Common myeloid progenitor, CD34-positive (primary cell): ENCODE results near the gene LTBP1.
A peak's percentile ranks its signal among the peaks of the same experiment; 100 is the strongest.

Experiments used
- CTCF ChIA-PET: fragments of 350-600 bp; sonication (Branson Sonifier 250); formaldehyde crosslinking; loops from one replicate; lab custom pipeline; 2021; ENCODE audit warnings: antibody characterized with exemption; lab: Charles Lee
- POLR2A ChIA-PET: fragments of 350-600 bp; sonication (Branson Sonifier 250); formaldehyde crosslinking; loops from one replicate; lab custom pipeline; 2021; ENCODE audit warnings: antibody characterized with exemption; lab: Charles Lee
- DNase-seq, 3 donors: peaks; one replicate each; pipeline versions ENCODE4 v3.0.0 to v3.0.0-alpha.2; 2013
- H3K27ac ChIP-seq, 2 experiments: 1 replicate in 1 of 2; 2 replicates in 1 of 2; pipeline ENCODE4 v1.7.0; 2013; ENCODE audit warnings: inconsistent platforms in 2 of 2, low read length in 2 of 2, mild to moderate bottlenecking in 2 of 2, low read depth in 1 of 2, moderate library complexity in 1 of 2; ENCODE audit not compliant: severe bottlenecking in 2 of 2, insufficient read depth in 1 of 2, poor library complexity in 1 of 2
- H3K27me3 ChIP-seq, 5 experiments: replicated peaks in 2 of 5; 1 replicate in 3 of 5; 2 replicates in 2 of 5; pipeline versions ENCODE4 v1.6.1 to v1.7.0; 2013; ENCODE audit warnings: low read length in 4 of 5, mild to moderate bottlenecking in 2 of 5, moderate library complexity in 2 of 5, inconsistent platforms in 1 of 5; ENCODE audit not compliant: insufficient read depth in 5 of 5, control insufficient read depth in 4 of 5
- H3K36me3 ChIP-seq, 4 experiments: 1 replicate in 2 of 4; 2 replicates in 2 of 4; pipeline versions ENCODE4 v1.6.1 to v1.7.0; 2013; ENCODE audit warnings: low read length in 3 of 4, control low read depth in 1 of 4, mild to moderate bottlenecking in 1 of 4; ENCODE audit not compliant: control insufficient read depth in 4 of 4, insufficient read depth in 4 of 4
- H3K4me1 ChIP-seq, 4 experiments: 1 replicate in 3 of 4; 2 replicates in 1 of 4; pipeline versions ENCODE4 v1.6.1 to v1.7.1; 2013; ENCODE audit warnings: low read length in 3 of 4, mild to moderate bottlenecking in 3 of 4, control low read depth in 1 of 4, inconsistent platforms in 1 of 4, moderate library complexity in 1 of 4; ENCODE audit not compliant: control insufficient read depth in 4 of 4, insufficient read depth in 4 of 4; ENCODE audit errors: control extremely low read depth in 1 of 4
- H3K4me3 ChIP-seq, 7 experiments: 1 replicate in 4 of 7; 2 replicates in 3 of 7; pipeline versions ENCODE4 v1.5.1 to v1.7.0; 2013; ENCODE audit warnings: mild to moderate bottlenecking in 7 of 7, low read length in 6 of 7, moderate library complexity in 6 of 7, inconsistent platforms in 2 of 7, low read depth in 2 of 7, control low read depth in 1 of 7; ENCODE audit not compliant: insufficient read depth in 4 of 7, control insufficient read depth in 1 of 7; ENCODE audit errors: extremely low read depth in 1 of 7
- H3K9me3 ChIP-seq, 5 experiments: 1 replicate in 4 of 5; 2 replicates in 1 of 5; pipeline versions ENCODE4 v1.6.1 to v1.7.1; 2013; ENCODE audit warnings: low read length in 4 of 5, mild to moderate bottlenecking in 2 of 5, inconsistent platforms in 1 of 5, low read depth in 1 of 5, moderate library complexity in 1 of 5; ENCODE audit not compliant: control insufficient read depth in 4 of 5, insufficient read depth in 2 of 5; ENCODE audit errors: control extremely low read depth in 1 of 5
- WGBS: methylation state at CpG from one replicate; pipeline ENCODE4 v1.1.5; 2013; ENCODE audit not compliant: insufficient coverage; 5-methylcytosine and 5-hydroxymethylcytosine counted together

Gene LTBP1

DNA sequence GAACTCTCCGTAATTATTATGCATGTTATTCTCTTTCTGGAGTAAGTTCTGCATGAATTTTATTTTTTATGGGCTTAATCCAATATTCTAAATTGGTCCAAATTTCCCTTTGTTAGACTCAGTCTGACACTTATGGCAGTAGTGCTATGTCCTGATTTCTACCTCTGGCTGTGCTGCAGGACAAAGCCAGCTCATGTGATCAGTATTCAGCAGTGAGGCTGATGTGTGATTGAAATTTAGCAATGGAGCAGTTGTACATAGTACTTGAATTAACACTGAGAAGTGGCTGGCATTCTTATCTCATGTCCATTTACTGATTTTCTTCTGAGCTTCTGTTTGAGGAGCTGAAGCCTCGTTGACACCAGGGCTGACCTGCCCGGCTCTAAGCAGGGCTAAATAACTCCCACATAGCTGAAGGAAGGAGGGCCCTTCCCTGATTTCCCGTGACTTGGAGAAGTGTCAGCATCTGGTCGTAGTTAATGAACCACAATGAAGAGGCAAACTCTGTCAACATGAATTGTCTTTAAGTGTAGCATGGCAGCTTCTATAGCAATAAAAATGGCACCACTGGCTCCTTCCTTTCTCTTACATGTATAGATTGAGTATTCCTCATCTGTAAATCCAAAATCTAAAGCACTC is 370.7 kb downstream of the LTBP1 start:
- ChIA-PET CTCF (no interaction called here), POLR2A (no interaction called here)
- no peaks in the 10 kb centered on the region for H3K27me3 ChIP-seq
- no peaks in the 10 kb centered on the region for H3K9me3 ChIP-seq
- DNase-seq, result no peak
- H3K36me3 ChIP-seq, result no peaks in the 10 kb centered on the region
- no peak overlapping the region for H3K4me3 ChIP-seq
- H3K27ac ChIP-seq, result no peak overlapping the region
- WGBS, result 96% methylated on average over 4 of the region's 5 CpGs
- peaks cover 0 to 11% (median 2%) of the 10 kb centered on the region in 4 experiments for H3K4me1 ChIP-seq

DNA sequence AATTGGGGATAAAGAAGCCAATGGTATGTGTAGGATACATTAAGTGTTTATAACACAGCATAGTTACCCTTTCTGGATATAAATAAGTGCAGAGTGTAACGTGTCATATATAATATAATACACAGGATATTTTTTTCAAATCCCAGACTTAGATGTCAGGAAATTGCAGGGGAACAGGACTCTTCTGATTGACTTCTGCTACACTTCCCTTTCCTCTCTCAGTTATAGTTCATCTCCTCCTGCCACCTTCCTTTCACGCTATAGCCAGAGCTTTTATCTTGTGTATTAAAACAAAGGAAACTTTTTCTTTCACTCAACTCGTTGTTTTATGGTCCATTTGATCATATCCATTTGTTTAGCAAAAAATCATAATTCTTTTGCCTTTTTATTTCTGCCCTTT is 371.7 kb downstream of the LTBP1 start:
- DNase-seq, result no peak
- H3K27ac ChIP-seq, result no peak overlapping the region
- H3K4me1 ChIP-seq, result peaks cover 0 to 11% (median 2%) of the 10 kb centered on the region in 4 experiments
- POLR2A ChIA-PET, result interaction anchor here (0.6 kb wide), 1 partner anchor 99 kb away, joined by 8 read pairs; no protein-coding TSS in a partner anchor
- H3K36me3 ChIP-seq, result no peaks in the 10 kb centered on the region
- H3K9me3 ChIP-seq, result no peaks in the 10 kb centered on the region
- CTCF ChIA-PET, result no interaction called here
- H3K4me3 ChIP-seq, result no peak overlapping the region
- WGBS, result no CpG with 5 or more reads among the region's 3 CpGs
- H3K27me3 ChIP-seq, result no peaks in the 10 kb centered on the region

DNA sequence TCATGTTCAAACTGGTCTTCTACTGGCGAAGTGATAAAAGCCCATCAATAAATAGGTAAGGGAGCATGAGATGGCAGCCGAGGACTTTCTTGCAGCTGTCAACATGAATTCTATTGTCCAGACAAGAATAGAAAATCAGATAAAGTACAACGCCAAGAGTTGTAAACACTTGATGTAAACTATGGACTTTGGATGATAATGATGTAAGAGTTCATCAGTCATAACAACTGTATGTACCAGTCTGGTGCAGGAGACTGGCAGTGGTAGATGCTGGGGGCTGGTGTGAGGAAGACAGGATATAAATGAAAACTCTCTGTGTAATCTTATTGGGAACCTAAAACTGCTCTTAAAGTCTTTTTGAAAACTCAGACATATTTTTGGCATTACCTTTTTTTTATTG is 373.8 kb downstream of the LTBP1 start:
- Histone ChIP-seq H3K4me1 (peaks cover 0 to 11% (median 2%) of the 10 kb centered on the region in 4 experiments), H3K27me3 (no peaks in the 10 kb centered on the region), H3K9me3 (no peaks in the 10 kb centered on the region), H3K36me3 (no peaks in the 10 kb centered on the region), H3K4me3 (no peak overlapping the region), H3K27ac (no peak overlapping the region)
- ChIA-PET CTCF (no interaction called here), POLR2A (interaction anchor here (0.6 kb wide), 1 partner anchor 27 kb away, joined by 3 read pairs; no protein-coding TSS in a partner anchor)
- WGBS, result 100% methylated on average over 3 of the region's 3 CpGs
- no peak for DNase-seq

DNA sequence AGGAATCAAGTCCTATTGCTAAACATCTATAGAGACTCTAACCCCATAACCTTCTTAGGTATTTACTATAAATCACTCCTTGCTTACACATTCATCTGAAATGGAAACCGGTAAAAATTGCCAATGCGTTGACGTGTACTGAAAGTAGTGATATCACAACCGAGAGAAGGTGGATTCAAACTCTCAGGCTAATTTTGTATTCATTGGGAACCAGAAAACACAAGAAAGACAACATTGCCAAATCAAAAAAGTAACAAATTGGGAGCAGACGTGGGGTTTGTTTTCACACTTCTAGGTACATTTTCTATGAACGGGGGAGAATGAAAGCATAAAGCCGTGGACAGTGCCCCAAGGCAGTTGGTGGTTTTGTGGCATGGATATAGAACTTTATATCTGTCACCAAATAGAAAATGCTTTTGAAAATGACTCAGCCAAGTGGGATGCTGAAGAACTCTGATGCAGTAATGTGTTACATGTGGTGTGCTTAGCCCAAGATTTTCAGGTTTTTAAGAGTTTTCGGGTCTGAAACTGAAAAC is 374.6 kb downstream of the LTBP1 start:
- H3K36me3 ChIP-seq, result no peaks in the 10 kb centered on the region
- 22% methylated on average over 3 of the region's 8 CpGs for WGBS
- peak in 2 of 3 donors; percentile 74 to 85 for DNase-seq
- CTCF ChIA-PET, result no interaction called here
- H3K9me3 ChIP-seq, result no peaks in the 10 kb centered on the region
- no peaks in the 10 kb centered on the region for H3K27me3 ChIP-seq
- H3K4me1 ChIP-seq, result peaks cover 0 to 11% (median 2%) of the 10 kb centered on the region in 4 experiments
- POLR2A ChIA-PET, result no interaction called here
- no peak overlapping the region for H3K4me3 ChIP-seq
- H3K27ac ChIP-seq, result no peak overlapping the region

DNA sequence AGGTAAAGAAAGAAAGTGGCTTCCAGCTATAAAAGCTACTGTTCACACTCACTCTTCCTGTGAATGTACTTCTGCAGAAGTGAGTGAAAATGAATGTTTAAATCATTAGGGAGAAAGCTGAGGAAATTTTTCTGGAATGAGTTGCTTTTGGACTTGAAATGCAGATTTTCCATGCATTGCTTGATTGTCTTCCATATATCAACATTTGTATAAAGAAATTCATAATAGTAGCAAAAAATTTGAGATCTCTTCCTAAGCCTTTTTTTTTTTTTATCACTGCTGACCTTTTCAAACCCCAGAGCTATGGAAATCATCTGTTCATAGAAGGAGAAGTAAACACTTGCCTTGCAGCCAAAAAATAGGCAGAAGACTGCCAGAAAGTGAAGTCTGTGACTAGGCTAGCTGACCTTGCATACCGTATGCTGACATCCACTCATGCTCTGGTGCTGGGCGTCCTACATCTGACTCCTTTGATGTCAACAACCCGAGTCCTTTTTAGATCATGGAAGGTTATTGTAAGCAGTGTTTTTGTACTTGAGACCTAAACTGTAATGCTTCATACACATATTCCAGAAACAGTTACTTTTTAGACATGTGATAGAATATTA is 375.2 kb downstream of the LTBP1 start:
- H3K27me3 ChIP-seq, result no peaks in the 10 kb centered on the region
- H3K27ac ChIP-seq, result no peak overlapping the region
- no peak overlapping the region for H3K4me3 ChIP-seq
- no peaks in the 10 kb centered on the region for H3K36me3 ChIP-seq
- H3K4me1 ChIP-seq, result peaks cover 0 to 11% (median 2%) of the 10 kb centered on the region in 4 experiments
- ChIA-PET CTCF (no interaction called here), POLR2A (no interaction called here)
- peak in 2 of 3 donors; percentile 14 to 43 for DNase-seq
- H3K9me3 ChIP-seq, result no peaks in the 10 kb centered on the region
- WGBS, result 57% methylated on average over 2 of the region's 3 CpGs

DNA sequence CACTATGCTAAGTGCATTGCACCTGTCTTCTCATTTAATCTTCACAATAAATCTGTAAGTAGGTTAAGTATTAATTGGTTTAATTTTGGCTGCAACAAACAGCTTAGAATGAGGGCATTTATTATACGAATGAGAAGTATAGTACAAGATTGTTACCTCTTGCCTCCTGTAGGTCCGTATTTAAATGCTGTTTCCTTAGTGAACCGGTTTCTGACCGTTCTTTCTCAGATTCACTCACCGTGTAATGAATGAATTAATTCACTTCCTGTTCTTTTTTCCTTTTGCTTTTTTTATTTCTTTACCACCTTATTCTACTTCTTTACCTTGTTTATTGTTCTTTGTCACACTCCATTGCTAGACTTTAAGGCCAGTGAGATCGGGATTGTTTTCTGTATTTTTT is 375.9 kb downstream of the LTBP1 start:
- DNase-seq, result no peak
- CTCF ChIA-PET, result no interaction called here
- 89% methylated on average over 3 of the region's 6 CpGs for WGBS
- Histone ChIP-seq H3K27ac (no peak overlapping the region), H3K9me3 (no peaks in the 10 kb centered on the region), H3K4me1 (peaks cover 0 to 11% (median 2%) of the 10 kb centered on the region in 4 experiments), H3K4me3 (no peak overlapping the region), H3K36me3 (no peaks in the 10 kb centered on the region), H3K27me3 (no peaks in the 10 kb centered on the region)
- POLR2A ChIA-PET, result interaction anchor here (0.8 kb wide), 1 partner anchor 13 kb away, joined by 5 read pairs; no protein-coding TSS in a partner anchor

DNA sequence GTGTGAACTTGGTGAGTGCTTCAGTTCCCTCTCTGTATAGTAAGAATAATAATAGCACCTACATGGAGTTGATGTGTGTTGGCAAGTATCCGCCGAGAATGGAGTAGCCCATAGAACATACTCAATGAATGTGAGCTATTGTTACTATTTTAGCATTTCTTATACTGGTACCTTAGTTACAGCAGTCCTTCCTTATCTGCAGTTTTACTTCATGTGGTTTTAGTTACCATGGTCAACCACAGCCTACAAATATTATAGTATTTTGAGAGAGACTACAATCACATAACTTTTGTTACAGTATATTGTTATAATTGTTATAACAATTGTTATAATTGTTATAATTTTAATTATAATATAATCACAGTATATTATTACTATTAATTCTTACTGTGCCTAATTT is 377.2 kb downstream of the LTBP1 start:
- ChIA-PET POLR2A (no interaction called here), CTCF (interaction anchor here (0.7 kb wide), 1 partner anchor 42 kb away, joined by 3 read pairs; no protein-coding TSS in a partner anchor)
- DNase-seq, result peak in 2 of 3 donors; percentile 44 to 61
- peaks cover 0 to 11% (median 2%) of the 10 kb centered on the region in 4 experiments for H3K4me1 ChIP-seq
- WGBS, result no CpG with 5 or more reads among the region's 2 CpGs
- no peaks in the 10 kb centered on the region for H3K27me3 ChIP-seq
- H3K36me3 ChIP-seq, result no peaks in the 10 kb centered on the region
- no peak overlapping the region for H3K4me3 ChIP-seq
- no peak overlapping the region for H3K27ac ChIP-seq
- no peaks in the 10 kb centered on the region for H3K9me3 ChIP-seq
